Erythroblast (primary cell): ENCODE results near the gene CSNK1A1.

Experiments used
- GATA1 ChIP-seq: IDR thresholded peaks from 2 replicates; pipeline ENCODE4 v1.6.1; 2011; ENCODE audit warnings: low read depth, mild to moderate bottlenecking, control low read depth, low read length, moderate library complexity
- POLR2A ChIP-seq: IDR thresholded peaks from 2 replicates; pipeline ENCODE4 v1.6.1; 2011; ENCODE audit warnings: mild to moderate bottlenecking, low read length

GRCh38 chr5:149550594-149551226, 529 bp downstream of the CSNK1A1 start:
- TF ChIP-seq POLR2A (no peak), GATA1 (no peak)
